DND-41 (cell line): ENCODE measurements around the gene FAM110A.
"Not testable (repeated sequence)": the region's sequence is repeated elsewhere in the genome, so short reads cannot be mapped to it uniquely, and the experiment has no call there.

Experiments used
- ATAC-seq: fragments of 200-7000 bp; cut with Tn5 transposase; 3 replicates; pipeline ENCODE4 v1.9.1; 2021; ENCODE audit warnings: low read depth; ENCODE audit not compliant: insufficient read depth
- DNase-seq: peaks from one replicate; pipeline ENCODE4 v3.0.0-alpha.2; 2020
- H2AFZ ChIP-seq: 2 replicates; pipeline ENCODE4 v1.6.0; 2012; ENCODE audit warnings: low read depth, low read length
- H3K27ac ChIP-seq: 2 replicates; pipeline ENCODE4 v1.5.1; 2012; ENCODE audit warnings: low read length, inconsistent platforms
- H3K27me3 ChIP-seq: fragments of 200-600 bp; sonication (generic); 2 replicates; pipeline ENCODE4 v1.6.0; 2012; ENCODE audit warnings: low read length, mild to moderate bottlenecking, inconsistent platforms; ENCODE audit not compliant: insufficient read depth, poor library complexity
- H3K36me3 ChIP-seq: 2 replicates; pipeline ENCODE4 v1.5.1; 2012; ENCODE audit warnings: low read length, inconsistent platforms; ENCODE audit not compliant: insufficient read depth
- H3K4me1 ChIP-seq: 2 replicates; pipeline ENCODE4 v1.5.1; 2012; ENCODE audit warnings: mild to moderate bottlenecking, low read length; ENCODE audit not compliant: insufficient read depth
- H3K4me2 ChIP-seq: 2 replicates; pipeline ENCODE4 v1.6.0; 2012; ENCODE audit warnings: mild to moderate bottlenecking, moderate library complexity, low read length, inconsistent platforms; ENCODE audit not compliant: insufficient read depth
- H3K4me3 ChIP-seq, 2 experiments: fragments of 200-600 bp in 1 of 2; shearing (Covaris generic) in 1 of 2; 2 replicates each; pipeline ENCODE4 v1.5.1; 2012 to 2016; ENCODE audit warnings: inconsistent platforms in 2 of 2, low read length in 2 of 2, mild to moderate bottlenecking in 2 of 2, low read depth in 1 of 2, moderate library complexity in 1 of 2
- H3K79me2 ChIP-seq: 2 replicates; pipeline ENCODE4 v1.6.0; 2012; ENCODE audit warnings: low read length, inconsistent platforms; ENCODE audit not compliant: insufficient read depth
- H3K9ac ChIP-seq: 2 replicates; pipeline ENCODE4 v1.6.0; 2012; ENCODE audit warnings: low read depth, mild to moderate bottlenecking, inconsistent platforms, low read length, moderate library complexity
- H3K9me3 ChIP-seq: 2 replicates; pipeline ENCODE4 v1.5.1; 2012; ENCODE audit warnings: low read length, moderate library complexity, mild to moderate bottlenecking, inconsistent platforms; ENCODE audit not compliant: insufficient read depth, severe bottlenecking
- H4K20me1 ChIP-seq: 2 replicates; pipeline ENCODE4 v1.6.0; 2012; ENCODE audit warnings: low read length; ENCODE audit not compliant: insufficient read depth
- EZH2 ChIP-seq: IDR thresholded peaks from 3 replicates; pipeline ENCODE4 v1.6.1; 2012; ENCODE audit warnings: borderline replicate concordance, low read depth, mild to moderate bottlenecking, moderate library complexity, low read length, inconsistent platforms; ENCODE audit not compliant: severe bottlenecking
- TF ChIP-seq, protein P1 (sequence below): IDR thresholded peaks from 2 replicates; pipeline ENCODE4 v1.5.1; 2012; ENCODE audit warnings: borderline replicate concordance, low read length, moderate library complexity, mild to moderate bottlenecking; ENCODE audit not compliant: poor library complexity, severe bottlenecking; ENCODE audit errors: extremely low read depth

Gene FAM110A

DNA sequence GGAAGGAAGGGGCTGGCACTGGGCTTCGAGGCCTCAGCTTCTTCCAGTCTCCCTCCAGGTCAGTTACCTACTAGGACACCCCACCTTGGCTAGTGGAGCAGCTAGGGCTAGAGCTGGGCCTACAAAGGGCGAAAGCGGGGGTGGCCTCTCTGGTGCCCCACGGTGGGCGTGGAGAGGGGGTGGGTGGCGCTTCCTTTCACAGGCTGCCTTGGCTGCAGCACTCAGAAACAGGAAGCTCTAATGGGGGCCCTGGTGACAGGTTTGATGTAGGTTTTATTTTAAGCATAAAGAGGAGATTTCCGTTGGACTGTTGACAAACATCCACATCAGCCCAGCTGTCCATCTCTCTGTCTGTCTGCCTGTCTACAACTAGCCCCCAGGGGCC lies 13.4 kb downstream of the FAM110A start:
- Histone ChIP-seq H3K4me2 (no peak overlapping the region), H3K4me3 (no peak overlapping the region), H3K9ac (no peak overlapping the region), H3K79me2 (no peaks in the 10 kb centered on the region), H3K9me3 (no peaks in the 10 kb centered on the region), H4K20me1 (peaks cover 32% of the 10 kb centered on the region), H3K4me1 (peaks cover 9% of the 10 kb centered on the region; the same call in 1 of the 2 replicates), H2AFZ (no peak overlapping the region), H3K27ac (0 out of 2 replicates have a peak overlapping the region, but pooled peaks have one; percentile 4), H3K36me3 (peaks cover 19% of the 10 kb centered on the region), H3K27me3 (no peaks in the 10 kb centered on the region)
- ATAC-seq (peak; percentile 58; the same call in 2 of the 3 replicates), DNase-seq (peak; percentile 57)
- no peak for TF ChIP-seq EZH2
- TF ChIP-seq, protein P1, sequence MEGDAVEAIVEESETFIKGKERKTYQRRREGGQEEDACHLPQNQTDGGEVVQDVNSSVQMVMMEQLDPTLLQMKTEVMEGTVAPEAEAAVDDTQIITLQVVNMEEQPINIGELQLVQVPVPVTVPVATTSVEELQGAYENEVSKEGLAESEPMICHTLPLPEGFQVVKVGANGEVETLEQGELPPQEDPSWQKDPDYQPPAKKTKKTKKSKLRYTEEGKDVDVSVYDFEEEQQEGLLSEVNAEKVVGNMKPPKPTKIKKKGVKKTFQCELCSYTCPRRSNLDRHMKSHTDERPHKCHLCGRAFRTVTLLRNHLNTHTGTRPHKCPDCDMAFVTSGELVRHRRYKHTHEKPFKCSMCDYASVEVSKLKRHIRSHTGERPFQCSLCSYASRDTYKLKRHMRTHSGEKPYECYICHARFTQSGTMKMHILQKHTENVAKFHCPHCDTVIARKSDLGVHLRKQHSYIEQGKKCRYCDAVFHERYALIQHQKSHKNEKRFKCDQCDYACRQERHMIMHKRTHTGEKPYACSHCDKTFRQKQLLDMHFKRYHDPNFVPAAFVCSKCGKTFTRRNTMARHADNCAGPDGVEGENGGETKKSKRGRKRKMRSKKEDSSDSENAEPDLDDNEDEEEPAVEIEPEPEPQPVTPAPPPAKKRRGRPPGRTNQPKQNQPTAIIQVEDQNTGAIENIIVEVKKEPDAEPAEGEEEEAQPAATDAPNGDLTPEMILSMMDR = no peak

DNA sequence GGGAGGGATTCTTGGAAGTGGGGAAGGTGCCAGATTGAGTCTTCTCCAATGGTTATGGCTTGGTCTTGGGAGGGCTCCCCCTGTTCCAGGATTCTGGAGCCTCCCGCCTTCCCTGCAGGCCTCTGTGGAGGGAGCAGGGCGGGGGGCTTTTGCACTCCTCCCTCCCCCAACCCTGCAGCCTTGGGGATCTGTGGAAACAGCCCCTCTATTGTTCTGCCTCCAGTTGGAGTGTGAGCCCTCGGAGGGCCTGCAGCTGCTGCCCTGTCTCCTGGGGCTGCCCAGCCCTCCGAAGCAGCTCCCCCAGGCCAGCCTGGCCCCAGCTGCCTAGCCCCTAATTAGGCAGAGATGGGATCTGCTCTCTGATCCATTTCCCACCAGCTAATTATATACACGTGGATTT lies 14.7 kb downstream of the FAM110A start:
- H3K4me2 ChIP-seq = no peak overlapping the region
- H2AFZ ChIP-seq = no peak overlapping the region
- DNase-seq = no peak
- no peak for ATAC-seq
- H3K79me2 ChIP-seq = no peaks in the 10 kb centered on the region
- H3K27me3 ChIP-seq = no peaks in the 10 kb centered on the region
- H3K9ac ChIP-seq = no peak overlapping the region
- peaks cover 19% of the 10 kb centered on the region for H3K36me3 ChIP-seq
- no peaks in the 10 kb centered on the region for H3K9me3 ChIP-seq
- H4K20me1 ChIP-seq = peaks cover 24% of the 10 kb centered on the region
- no peak overlapping the region for H3K27ac ChIP-seq
- H3K4me1 ChIP-seq = peaks cover 9% of the 10 kb centered on the region; the same call in 1 of the 2 replicates
- H3K4me3 ChIP-seq = no peak overlapping the region
- no peak for TF ChIP-seq EZH2
- TF ChIP-seq, protein P1 = no peak

DNA sequence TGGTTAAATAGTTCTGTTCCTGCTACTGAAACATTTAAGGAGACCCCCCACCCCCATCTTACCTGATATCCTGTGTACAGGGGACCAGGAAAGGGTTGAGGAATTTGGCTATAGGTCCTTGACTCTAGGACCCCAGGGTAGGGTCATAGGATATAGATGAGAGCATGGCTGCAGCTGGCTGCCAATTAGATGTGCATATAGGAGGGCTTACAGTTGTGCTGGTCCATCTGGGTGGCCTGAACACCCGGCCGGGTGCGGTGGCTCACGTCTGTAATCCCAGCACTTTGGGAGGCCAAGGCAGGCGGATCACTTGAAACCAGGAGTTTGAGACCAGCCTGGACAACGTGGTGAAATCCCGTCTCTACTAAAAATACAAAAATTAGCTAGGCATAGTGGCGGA lies 15.2 kb downstream of the FAM110A start:
- Histone ChIP-seq H4K20me1 (peaks cover 19% of the 10 kb centered on the region), H3K36me3 (peaks cover 19% of the 10 kb centered on the region)
- not testable (repeated sequence) for H3K4me1 ChIP-seq, H3K27me3 ChIP-seq, H3K4me2 ChIP-seq, H3K4me3 ChIP-seq, H3K9me3 ChIP-seq, H3K9ac ChIP-seq, H3K79me2 ChIP-seq, H3K27ac ChIP-seq, DNase-seq, H2AFZ ChIP-seq, ATAC-seq

DNA sequence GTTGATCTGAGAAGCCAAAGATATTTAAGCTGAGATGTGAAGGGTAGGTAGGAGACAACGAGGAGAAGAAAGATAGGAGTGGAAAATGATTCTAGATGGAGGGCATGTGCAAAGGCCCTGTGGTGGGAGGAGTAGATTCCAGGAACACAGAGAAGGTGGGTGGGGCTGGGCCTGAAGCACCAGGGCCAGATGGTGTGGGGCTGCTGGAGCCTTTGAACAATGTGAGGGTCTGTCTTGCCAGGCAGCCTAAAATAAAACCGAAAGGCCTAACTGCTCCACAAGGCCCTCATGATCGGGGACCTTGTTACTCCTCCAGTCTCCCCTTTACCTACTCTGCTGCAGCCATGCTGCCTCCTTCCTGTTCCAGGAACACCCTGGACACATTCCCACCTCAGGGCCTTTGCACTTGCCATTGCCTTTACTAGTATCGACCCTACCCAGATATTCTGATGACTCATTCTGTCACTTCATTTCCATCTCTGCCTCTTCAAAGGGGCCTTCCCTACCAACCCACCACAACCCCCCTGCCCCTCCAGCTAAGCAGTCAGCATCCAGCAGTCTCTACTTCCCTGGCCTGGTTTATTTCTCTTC lies 20.0 kb downstream of the FAM110A start:
- TF ChIP-seq, protein P1 = no peak
- TF ChIP-seq EZH2 = no peak
- ATAC-seq = no peak
- H3K4me1 ChIP-seq = no peaks in the 10 kb centered on the region
- no peak overlapping the region for H3K27ac ChIP-seq
- no peak for DNase-seq
- no peaks in the 10 kb centered on the region for H3K27me3 ChIP-seq
- no peaks in the 10 kb centered on the region for H4K20me1 ChIP-seq
- H3K36me3 ChIP-seq = no peaks in the 10 kb centered on the region
- no peak overlapping the region for H3K9ac ChIP-seq
- H2AFZ ChIP-seq = no peak overlapping the region
- no peak overlapping the region for H3K4me2 ChIP-seq
- no peaks in the 10 kb centered on the region for H3K79me2 ChIP-seq
- no peaks in the 10 kb centered on the region for H3K9me3 ChIP-seq
- no peak overlapping the region for H3K4me3 ChIP-seq
